ENCODE data around the gene THOC5.
"Not testable (repeated sequence)": the region's sequence is repeated elsewhere in the genome, so short reads cannot be mapped to it uniquely, and the experiment has no call there.

THOC5 gene

DNA sequence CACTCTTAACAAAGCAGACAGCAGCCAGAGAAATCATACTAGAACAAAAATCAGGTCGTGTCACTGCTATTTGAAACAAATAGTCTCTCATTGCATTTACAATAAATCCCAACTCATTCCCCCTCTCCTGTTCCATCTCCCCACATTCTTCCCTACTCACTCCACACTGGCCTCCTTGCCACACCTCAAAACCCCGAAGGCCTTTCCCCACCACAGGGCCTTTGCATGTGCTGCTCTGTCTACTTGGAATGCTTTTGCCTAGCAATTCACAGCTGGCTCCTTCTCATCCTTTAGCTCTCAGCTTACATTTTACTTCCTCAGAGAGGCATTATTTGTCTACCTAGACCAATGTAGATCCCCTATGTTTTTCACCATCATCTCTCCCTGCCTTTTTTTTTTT, 6.3 kb upstream of the THOC5 start:
- no peak for DNase-seq

DNA sequence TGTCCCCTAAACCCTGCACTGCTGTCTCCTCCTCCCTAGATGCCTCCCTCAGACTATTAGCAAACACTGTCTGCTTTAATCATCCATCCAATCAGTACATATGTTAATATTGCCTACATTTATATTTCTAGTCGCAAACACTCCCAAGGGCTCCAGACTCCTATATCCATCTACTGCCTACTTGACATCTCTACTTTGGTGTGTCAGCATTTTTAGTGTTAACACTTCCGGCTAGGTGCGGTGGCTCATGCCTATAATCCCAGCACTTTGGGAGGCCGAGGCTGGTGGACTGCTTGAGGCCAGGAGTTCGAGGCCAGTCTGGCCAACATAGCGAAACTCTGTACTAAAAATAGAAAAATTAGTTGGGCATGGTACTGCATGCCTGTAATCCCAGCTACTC, 5.5 kb upstream of the THOC5 start:
- DNase-seq: no peak

- DNase-seq: no peak
Measured at GRCh38 chr22:29555065-29555644, 1.6 kb upstream of the THOC5 start.

DNA sequence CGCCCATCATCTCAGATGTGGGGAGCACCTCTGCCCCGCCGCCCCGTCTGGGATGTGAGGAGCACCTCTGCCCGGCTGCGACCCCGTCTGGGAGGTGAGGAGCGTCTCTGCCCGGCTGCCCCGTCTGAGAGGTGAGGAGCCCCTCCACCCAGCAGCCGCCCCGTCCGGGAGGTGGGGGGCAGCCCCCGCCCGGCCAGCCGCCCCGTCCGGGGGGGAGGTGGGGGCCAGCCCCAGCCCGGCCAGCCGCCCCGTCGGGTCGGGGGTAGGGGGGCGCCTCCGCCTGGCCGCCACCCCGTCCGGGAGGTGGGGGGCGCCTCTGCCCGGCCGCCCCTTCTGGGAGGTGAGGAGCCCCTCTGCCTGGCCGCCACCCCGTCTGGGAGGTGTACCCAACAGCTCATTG, 1.2 kb downstream of the THOC5 start:
- not testable (repeated sequence) for DNase-seq

- no peak for DNase-seq
Measured at GRCh38 chr22:29550005-29550404, 3.6 kb downstream of the THOC5 start.

- DNase-seq: not testable (repeated sequence)
Measured at GRCh38 chr22:29545045-29545444, 8.5 kb downstream of the THOC5 start.

GRCh38 chr22:29541845-29542244, 11.7 kb downstream of the THOC5 start:
- no peak for DNase-seq

DNA sequence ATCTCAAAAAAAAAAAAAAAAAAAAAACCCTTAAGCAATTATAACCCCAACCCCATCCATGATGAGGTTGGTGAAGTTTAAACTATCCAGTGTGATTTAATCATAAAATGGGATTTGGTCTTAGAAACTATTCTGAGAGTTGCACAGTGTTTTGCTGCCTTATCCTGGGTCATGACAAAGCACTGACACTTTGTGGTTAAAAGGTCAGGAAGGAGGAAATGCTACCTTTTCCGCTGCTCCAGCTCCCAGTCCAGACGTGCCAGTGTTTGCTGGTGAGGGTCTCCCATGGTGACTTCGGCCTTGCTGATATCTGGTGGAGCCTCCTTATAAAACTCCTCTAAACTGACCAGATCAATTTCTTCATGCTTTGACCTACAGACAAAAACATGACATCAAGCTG, 14.5 kb downstream of the THOC5 start:
- no peak for DNase-seq

DNA sequence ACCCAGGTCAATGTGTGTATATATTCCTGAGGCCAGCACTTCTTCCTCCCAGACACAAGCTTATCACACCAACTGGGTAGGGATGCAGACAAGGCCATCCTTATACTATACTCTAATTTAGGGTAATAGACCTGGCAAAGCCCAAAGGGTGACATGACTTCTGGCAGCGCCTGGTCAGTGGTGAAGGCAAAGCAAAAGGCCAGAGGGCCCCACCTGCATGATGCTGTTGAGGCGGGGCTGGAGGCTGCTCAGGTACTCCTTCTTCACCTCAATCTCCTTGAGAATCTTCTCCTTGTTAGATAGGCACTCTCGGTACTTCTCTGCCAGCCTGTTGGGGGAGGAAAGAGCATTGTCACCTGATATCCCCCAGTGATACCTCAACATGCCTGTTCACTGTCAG, 17.1 kb downstream of the THOC5 start:
- DNase-seq: no peak

GRCh38 chr22:29531419-29531818, 22.1 kb downstream of the THOC5 start:
- DNase-seq: no peak

- no peak for DNase-seq
Measured at GRCh38 chr22:29530716-29531115, 22.8 kb downstream of the THOC5 start.

DNA sequence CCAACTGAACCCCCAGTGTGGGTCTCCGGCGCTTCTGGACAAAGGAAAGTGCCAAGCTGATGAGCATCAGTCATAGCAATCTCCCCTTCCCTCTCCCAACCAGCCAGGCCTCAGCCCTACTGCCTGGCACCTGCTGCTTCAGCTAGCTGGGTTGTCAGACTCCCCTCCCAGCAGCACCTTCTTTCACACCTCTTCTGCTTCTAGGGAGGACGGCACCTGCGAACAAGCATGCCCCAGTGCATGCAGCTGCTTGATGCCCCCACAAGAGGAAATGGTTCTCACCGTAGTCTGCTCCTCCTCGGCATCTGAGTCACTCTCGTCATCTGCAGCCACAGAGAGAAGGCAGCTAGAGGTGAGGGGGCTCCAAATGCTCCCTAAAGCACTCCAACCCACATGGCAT, 25.4 kb downstream of the THOC5 start:
- DNase-seq: no peak

DNA sequence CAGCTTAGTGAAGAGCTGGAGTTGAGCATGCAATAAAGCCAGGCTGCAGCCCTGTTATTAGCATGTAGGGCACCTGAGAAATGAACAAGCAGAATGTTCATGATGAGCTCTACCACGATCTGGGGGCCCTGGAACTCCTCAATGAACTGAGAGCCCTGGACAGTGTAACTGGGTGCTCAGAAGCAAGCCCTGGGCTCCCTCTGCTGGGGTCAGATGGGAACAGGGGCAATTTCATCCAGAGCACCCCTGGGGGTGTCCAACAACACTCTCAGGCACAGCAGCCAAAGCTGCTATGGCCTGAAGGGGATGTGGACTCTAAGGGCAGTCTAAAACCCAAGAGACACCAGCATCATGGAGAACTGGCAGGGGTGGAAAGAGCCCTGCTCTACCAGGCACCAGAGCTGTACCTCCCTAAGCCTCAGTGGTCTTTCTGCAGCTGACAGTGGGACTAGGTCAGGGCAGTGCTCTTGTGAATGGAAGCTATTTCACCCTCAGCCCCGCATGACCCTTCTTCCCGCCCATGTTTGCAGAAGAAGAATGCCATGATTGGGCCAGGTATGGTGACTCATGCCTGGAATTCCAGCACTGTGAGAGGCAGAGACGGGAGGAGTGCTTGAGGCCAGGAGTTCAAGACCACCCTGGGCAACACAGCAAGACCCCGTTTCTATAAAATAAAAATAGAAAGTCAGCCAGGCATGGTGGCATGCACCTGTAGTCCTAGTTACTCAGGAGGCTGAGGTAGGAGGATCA, 28.9 kb downstream of the THOC5 start:
- no peak for DNase-seq

DNA sequence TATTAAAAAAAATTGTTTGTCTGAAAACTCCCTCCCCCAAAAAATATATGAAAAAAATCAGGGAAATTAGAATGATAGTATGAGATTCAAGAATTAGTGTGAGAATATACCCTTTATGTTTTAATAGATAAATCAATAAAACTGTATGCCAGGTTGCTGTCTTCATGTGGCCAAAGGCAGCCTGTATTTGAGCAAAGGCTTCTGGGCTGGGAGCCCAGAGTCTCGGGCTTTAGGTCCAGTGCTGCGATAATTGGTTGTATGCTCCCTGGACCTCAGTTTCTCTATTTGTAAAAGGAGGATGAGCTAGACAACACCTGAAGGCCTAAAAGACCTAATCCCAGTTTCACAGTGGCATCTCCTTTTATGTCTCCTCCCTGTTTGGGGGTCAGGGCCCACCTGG, 29.8 kb downstream of the THOC5 start:
- DNase-seq: no peak

DNA sequence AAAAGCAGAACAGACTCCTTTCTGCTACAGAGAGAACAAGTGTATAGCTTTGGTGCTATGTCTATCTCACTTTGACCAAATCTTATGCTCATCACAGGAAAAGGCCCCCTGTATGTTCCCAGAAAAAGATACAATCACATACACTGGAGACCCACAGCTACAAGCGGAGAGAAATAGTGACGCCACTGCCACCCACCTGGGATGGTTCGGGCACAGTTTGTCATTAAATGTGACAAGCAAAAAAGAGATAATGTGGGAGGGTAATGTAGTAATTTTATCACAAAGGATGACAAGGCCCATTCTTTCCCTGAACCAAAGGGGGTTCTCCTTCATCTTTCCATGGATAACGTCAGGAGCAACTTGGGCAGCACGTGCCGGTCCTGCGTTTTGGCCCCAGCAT, 32.0 kb downstream of the THOC5 start:
- DNase-seq: no peak

GRCh38 chr22:29520851-29521250, 32.7 kb downstream of the THOC5 start:
- no peak for DNase-seq

DNA sequence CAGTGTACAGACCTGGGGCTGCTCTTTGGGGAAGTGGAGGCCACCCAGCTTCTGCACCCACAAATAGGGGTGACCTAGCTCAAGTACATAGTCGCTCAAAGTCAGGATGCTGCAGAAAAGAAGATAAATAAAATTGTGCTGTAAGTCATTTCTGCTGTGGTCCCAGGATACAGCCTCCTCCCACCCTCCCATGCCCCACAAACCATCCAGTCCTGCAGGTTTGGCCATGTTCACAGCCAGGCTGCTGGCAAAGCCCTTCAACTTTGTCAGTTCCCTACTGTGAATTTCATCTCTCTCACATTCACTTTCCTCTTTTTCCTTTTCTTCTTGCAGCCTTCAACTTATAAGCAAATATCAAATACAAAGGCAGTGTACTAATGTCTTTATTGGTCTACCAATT, 33.6 kb downstream of the THOC5 start:
- no peak for DNase-seq

DNA sequence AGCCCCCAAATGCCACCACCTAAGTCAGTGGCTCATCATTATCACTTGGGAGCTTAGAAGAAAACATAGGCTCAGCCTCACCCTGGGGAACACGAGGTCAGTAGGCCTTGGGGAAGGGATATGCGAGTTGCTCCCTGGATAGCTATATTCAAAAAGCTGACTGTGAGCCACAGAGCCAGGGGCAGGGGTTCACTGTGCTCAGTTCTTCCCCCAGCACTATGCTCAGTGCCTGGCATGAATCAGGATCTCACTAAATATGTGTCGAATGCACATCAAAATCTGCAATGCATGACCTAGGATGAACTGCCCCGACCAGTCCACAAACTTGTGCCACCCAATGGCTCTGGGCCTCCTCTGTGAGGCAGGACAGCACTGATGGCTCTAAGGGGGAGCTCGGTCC, 35.1 kb downstream of the THOC5 start:
- no peak for DNase-seq

- no peak for DNase-seq
Measured at GRCh38 chr22:29517215-29517908, 36.2 kb downstream of the THOC5 start.

DNA sequence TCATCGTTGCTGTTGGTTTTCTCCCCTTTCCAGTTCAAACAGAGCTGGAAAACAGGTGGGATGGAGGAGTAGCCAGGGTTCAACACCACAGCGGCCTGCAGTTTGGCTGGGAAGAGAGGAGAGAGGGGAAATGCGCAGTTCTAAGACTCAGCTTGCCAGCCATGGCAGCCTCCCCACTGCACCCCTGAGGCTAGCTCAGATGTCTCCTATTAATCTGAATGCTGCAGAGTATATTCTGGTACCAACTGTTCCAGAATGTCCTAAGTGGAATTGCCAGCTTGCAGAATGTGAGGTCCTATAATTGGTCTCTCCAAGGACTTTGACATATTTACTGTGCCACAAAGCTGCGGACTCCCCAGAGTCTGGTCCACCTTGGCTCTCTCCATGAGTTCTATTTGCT, 41.5 kb downstream of the THOC5 start:
- DNase-seq: no peak

DNA sequence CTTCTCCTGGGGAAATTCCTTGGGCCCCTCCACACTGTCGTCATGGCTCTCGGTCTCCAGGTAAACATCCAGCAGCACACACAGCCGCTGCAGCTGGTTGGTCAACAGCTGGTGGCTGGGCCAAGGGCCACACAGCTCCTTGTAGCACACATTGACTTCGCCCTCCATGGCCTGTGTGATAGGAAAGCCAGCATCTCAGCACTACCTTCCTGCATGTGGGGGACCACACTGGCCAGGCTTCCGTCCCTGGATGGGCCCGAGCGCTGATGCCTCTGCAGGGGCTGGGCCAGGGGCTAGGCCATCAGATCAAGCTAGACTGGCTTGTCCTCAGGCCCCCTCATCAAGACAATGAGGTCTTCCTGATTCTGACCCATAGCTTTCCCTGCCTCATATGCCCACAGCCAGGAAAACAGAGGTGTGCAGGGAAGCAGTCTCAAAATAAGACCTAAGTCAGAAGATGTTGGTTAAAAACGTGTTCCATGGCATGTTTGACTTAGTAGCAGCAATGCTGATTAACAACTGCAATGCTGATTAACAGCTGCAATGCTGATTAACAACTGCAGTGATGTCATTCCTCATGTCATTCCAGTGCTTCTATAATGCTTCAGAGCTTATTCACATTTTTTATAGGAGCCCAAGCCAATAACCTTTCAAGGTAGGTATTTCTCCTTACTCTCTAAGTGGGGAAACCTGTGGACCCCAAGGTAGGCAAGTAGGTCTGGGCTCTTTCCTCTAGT, 42.3 kb downstream of the THOC5 start:
- DNase-seq: no peak

DNA sequence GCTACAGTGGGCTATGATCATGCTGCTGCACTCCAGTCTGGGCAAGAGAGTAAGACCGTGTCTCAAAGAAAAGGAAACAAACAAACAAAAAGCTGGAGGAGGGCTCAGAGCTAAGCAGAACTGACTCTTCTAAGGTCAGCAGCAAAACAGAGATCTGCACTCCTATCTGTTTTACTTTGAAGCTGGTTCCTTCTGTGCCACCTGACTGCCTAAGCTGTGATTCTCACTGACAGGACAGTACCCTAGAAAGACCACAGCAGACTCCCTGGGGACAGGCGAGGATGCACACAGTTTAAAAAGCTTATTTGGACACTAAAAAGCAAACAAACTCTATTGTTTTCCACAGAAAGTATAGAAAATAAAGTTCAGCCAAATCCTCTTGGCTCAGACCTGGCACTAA, 43.0 kb downstream of the THOC5 start:
- no peak for DNase-seq

DNA sequence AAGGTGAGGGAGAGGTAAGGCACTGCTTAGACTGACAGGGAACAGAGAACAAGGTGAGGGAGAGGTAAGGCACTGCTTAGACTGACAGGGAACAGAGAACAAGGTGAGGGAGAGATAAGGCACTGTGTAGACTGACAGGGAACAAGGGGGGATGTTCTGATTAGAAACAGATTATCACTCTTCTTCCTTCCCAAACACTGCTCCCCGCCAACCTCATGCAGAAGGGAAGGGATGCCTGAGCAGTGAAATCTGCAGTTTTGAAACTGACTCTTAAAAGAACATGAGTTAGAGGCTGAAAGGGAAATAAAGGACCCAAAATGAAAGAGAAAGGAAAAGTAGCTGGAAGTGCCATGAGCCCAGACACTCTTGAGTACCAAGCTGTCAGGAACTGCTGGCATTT, 43.7 kb downstream of the THOC5 start:
- no peak for DNase-seq

- DNase-seq: no peak
Measured at GRCh38 chr22:29509298-29509697, 44.3 kb downstream of the THOC5 start.
